IPS-NIHi11 (cell line): ENCODE data around the gene TMEM97.
"Not testable (repeated sequence)": the region's sequence is repeated elsewhere in the genome, so short reads cannot be mapped to it uniquely, and the experiment has no call there.

ENCODE experiments used
- DNase-seq: peaks from one replicate; pipeline ENCODE4 v3.0.0; 2012; ENCODE audit warnings: mixed read lengths, low spot score

The TMEM97 gene

DNA sequence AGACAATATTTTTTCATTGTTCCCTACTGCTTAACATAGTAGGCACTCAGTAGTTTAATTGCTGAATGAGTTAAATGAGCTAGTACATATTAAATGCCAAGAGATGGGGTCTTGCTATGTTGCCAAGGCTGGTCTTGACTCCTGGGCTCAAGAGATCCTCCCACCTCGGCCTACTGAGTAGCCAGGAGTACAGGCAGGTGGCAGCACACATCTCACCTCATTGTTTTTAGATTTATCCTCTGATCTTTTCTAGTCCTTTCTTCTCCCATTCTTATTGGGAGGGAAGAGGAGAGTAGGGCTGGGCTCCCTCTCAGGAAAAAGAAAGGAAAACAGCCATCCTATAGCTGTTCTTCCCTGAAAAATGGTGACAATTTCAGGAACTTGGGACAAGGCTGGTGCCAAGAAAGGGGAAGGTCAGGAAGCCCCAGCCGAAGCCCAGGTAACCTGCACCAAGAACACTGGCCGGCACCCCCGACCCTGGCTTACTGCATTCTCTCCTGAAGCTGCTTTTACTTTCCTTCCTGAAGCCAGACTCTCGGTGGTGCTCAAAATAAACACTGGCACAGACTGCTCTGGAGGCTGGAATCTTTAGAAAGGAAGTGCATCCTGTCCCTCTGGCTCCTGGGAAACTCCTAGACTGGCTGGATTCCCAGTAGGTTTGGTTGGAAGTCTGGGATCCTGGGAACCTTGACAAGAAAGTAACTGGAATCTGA lies 19.2 kb downstream of the TMEM97 start:
- no peak for DNase-seq

DNA sequence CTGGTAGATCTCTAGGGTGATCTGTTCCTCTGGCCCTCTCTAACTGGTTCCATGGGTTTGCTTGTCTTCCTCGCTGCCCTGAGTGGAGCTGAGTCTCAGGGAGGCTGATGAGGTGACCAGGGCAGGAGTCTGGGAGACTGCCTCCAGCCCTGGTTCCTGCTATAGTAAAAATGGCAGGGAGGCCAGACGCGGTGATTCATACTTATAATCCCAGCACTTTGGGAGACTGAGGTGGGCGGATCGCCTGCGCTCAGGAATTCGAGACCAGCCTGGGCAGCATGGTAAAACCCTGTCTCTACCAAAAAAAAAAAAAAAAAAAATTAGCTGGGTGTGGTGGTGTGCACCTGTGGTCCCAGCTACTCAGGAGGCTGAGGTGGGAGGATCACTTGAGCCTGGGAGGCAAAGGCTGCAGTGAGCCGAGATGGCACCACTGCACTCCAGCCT lies 19.8 kb downstream of the TMEM97 start:
- DNase-seq, result not testable (repeated sequence)

DNA sequence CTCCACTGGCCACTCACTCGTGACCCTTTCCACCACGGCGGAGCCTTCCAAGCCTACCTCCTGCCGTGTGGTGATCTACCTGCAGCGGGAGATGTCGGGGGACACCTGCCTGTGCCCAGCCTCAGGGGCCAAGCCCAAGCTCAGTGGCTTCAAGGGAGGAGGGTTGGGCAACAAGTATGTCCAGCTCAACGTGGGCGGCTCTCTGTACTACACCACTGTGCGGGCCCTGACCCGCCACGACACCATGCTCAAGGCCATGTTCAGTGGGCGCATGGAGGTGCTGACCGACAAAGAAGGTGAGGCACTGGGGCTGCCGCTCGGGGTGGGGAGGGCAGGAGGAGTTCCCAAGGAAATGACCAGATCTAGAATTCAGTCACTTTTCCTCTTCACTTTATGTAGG lies 20.4 kb downstream of the TMEM97 start:
- DNase-seq, result no peak

DNA sequence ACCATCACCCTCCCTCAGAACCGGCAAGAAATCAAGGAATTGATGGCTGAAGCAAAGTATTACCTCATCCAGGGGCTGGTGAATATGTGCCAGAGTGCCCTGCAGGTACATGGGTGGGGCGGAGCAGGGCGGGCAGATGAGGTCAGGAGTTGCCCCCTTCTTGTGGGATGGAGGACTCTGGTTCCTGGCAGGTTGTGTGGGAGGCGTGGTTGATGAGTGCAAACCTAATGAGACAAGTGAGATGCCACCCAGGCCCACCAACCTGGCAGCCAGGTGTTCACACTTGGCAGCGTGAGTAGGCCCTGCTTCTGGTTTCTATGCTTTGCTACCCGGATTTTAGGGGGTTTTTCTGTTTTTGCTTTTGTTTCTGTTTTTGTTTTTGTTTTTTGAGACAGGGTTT lies 21.4 kb downstream of the TMEM97 start:
- no peak for DNase-seq

DNA sequence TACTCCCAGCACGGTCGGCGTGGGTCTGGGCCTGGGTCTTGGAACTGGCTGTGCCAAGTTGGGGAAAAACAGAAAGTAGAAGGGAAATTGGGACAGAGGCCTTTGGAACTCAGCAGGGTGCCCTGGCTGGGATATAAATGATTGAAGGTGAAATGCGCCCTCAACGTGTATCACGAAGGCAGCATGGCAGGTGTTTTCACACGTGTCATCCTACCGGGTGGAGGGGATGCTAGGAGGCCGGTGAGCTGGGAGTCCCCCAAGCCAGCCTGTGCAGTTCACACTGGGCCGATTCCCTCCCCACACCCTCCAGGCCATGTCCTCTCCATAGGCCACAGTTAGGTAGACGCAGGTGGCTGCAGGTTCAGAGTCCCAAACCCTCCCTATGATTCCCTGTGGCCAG lies 22.5 kb downstream of the TMEM97 start:
- no peak for DNase-seq

DNA sequence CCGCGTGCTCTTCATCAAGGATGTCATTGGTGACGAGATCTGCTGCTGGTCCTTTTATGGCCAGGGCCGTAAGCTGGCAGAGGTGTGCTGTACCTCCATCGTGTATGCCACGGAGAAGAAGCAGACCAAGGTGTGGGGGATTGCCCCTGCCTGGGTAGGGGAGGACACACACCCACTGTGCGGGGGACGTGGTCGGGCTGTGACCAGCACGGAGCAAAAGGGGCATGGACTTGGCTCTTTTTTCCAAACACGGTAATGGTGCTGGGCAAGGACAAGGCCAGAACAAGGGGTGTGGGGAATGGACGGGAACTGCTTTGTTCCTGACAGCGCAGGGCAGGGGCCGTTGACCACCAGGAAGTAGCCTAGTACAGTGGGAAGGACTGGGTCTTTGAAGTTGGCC lies 23.3 kb downstream of the TMEM97 start:
- DNase-seq, result no peak

DNA sequence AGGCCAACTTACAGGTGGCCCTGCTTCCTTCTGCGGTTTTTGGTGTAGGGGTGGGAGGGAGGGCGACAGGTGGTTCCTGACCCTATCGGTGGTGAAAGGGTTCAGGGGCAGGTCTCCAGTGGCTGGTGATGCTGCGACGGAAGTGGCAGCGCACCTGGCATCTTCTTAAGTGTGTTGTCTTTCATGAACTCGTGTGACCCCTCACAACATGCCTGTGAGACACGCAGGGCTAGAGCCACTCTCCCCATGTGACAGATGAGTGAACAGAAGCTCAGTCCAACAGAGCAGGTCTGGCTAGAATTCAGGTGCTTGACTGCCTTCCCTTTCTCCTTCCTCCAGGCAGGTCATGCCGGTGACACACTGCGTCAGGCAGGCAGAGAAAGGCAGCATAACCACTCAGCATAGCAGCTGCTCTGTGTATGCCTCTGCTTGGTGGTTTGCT lies 24.5 kb downstream of the TMEM97 start:
- DNase-seq, result no peak

DNA sequence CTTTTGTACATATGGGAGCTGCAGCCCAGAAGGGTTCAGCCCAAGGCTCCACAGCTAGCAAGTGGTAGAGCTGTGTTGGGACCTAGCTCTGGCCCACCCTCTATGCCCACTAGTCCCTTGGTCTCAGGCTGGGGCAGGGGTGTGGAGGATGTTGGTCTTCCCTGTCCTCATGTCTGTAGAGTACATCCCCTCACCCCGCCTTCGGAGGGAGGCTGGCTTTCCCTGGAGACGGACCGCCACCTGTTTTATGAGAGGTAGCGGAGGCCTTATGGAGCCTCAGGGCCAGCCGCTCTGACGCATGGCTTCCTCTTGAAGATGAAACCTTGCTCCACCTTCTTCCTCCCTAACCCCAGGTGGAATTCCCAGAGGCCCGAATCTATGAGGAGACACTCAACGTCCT lies 25.0 kb downstream of the TMEM97 start:
- DNase-seq, result no peak

DNA sequence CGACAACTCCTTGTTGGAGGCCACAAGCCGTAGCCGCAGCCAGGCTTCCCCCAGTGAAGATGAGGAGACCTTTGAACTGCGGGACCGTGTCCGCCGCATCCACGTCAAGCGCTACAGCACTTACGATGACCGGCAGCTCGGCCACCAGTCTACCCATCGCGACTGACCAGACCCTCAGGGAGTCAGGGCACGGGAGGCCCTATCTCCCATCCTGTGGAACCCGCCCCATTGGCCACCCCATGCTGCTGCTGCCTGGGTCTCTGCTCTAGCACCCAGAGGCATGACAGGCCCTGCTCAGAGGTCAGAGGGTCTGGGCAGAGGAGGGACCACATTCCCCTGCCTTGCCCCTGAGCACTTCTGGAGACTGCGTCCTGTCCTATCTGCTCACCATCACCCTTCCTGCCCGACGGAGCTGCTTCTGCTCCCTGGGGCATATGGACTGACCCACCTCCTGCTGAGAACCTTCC lies 25.5 kb downstream of the TMEM97 start:
- DNase-seq, result no peak

DNA sequence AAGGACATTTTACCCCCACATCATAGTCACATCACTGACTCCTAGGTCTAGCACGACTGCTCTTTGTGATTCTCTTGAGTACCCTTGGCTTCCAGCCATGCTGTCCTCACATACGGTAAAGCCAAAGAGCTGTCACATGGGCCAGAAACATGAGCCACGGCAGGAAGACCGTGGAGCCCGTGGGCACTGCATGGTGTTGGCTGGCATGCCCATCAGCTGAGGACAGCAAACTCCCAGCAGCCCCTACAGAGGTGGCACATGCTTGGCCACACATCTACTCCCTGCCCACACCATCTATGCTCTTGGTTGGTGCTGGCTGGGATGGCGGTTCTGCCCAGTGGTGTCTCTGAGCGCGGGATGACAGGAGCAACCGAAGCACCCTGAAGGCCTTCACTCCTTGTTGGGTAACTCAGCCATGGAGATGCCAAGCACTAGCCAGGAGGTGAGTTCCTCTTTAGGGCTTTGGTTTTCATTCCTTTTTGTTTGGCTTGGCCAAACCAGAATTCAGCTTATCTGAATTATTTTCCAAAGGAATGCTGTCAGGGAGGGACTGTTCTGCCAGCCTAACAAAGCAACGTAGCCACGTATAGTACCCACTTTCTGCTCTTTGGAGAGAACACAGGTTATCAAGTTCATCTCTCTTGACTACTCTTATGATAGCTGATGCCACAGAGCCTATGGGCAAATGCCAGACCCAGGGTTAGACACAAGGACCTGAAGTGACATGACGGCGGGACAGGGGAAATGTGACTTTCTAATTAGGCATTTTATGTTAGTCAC lies 26.6 kb downstream of the TMEM97 start:
- no peak for DNase-seq

DNA sequence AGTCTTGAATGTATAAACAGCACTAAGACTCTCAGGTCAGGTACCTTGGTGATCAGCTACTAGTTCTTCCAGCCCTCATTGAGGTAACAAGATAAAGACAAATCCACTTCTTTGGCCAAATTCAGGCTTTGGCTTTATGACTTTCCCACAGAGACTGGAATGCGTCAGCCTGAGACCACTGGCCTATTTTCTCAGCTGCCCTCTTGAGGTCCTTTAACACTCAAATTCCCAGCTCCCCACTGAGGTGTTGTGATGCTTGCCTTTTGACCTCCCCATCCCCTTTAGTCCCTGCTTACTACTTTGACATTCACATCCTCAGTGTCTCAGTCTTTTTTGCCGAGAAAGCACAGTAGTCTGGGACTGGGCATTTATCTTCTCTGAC lies 27.2 kb downstream of the TMEM97 start:
- DNase-seq, result no peak

DNA sequence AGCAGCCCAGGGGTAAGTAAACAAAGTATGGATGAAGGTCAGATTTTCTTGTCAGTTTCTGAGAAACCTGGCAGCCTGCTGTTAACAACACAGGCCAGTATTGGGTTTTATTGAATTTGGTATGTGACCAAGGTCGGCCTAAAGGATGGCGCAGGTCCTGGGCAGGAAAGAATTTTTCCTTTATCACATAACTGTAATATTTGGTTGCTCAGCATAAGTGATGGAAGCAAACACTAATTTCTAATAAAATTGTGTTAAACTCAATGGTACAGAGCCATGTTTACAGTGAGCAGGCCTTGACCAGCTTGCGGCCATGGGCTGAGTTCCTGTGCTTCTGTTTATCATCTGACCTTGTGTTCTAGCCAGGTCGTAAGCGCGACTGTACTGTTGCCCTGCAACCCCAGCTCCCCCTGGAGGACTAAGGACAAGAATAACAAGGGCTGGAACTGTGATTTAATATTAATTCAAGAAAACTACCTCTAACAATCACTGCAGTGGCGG lies 27.8 kb downstream of the TMEM97 start:
- DNase-seq, result no peak

DNA sequence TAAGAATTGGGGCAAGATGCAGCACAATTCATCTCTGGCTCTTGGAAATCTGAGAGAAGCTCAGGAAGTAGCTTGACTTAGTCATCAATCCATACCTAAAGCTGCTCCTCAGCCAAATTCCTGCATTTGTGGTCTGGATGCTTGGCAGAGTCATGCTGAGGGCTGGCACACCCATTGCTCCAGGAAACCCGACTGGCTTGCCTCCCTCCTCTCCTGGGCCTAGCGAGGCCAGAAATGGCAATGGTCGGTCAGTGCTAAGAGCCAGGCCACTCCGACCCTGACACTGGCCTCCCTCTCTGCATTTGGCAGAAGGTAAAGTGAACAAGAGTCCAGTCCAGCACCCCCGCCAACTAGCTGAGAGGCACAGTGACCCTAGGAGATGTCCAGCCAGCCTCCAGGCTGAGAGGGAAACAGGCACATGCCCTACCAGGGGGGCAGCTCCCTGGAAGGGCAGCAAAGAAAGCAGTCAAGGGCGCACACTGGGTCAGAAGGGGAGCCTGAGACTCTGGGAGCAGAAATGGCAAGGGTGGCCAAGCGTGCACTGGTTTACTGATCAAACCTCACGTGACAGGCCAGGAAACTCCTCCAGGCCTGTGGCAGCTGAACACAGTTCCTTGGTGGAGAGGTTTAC lies 28.4 kb downstream of the TMEM97 start:
- DNase-seq, result no peak

DNA sequence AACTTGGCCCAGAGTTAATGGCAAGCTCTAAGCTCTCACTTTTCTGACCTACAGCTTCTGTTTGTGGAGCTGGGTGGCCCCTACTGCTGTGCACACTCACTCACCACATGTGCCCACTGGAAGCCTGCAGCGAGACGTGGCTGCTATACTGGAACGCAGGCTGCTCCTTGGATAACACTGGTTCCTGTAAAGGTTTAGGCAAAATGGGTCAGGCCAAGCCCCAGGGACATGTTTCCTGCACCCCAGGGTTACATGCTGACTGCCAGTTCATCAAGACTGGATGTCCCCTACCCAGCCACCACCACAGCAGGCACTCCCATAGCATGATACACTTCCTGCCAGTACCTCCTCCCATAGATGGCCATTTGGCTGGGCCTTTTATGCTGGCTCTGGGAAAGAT lies 30.0 kb downstream of the TMEM97 start:
- no peak for DNase-seq

DNA sequence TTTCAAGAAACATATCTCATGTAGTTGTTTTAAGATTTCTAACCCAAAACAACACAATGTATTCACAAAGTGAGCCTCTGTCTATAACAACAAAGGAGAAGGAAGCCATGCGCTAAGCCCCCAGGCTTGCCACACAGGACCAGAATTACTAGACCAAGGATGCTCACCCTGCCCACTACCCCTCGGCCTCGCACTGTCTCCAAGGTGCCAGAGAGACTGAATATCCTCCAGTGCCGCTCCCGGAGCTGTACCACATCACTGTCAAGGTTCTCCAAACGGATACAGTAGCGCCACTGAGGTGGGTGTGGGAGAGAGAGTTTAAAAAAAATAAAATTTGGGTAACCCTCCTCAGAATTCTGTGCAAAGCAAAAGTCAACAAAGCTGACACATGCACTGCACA lies 31.3 kb downstream of the TMEM97 start:
- DNase-seq, result no peak

DNA sequence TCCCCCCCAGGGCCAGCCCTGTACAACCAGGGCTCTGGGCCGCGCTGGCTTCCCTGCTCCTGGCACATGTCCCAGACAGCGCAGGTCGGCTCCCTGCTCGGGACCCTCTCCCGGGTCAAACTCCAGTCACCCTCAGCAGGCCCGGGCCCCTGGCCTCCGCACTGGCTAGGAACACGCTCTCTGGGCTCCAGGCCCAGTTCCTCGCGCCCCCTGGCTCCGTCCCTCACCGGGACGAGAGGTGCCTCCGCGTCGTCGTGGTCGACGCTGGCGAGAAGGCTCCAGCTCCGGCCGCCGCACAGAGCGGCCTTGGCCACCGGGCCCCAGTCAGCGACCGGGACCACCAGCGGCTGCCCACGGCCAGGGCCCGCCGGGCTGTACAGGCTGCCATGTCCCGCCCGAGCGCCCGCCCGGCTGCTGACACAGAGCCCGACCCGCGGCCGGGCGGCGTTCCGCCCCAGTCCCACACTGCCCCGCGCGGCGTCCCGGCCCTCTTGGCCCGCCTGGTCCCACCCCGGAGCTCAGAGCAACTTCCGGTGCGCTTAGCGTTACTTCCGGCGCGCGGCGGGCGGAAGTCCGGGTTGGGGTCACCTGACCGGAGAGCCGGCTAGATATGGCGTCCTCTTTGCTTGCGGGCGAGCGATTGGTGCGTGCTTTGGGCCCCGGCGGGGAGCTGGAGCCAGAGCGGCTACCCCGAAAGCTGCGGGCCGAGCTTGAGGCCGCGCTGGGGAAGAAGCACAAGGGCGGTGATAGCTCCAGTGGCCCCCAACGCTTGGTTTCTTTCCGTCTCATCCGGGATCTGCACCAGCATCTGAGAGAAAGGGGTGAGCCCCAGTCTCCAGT lies 38.3 kb downstream of the TMEM97 start, which contains the start of gene POLDIP2:
POLDIP2 (minus strand) TSS at position 467 of the 840 bp plus-strand sequence; CDS start at position 388, 79 bp downstream.
- peak; percentile 99 for DNase-seq

DNA sequence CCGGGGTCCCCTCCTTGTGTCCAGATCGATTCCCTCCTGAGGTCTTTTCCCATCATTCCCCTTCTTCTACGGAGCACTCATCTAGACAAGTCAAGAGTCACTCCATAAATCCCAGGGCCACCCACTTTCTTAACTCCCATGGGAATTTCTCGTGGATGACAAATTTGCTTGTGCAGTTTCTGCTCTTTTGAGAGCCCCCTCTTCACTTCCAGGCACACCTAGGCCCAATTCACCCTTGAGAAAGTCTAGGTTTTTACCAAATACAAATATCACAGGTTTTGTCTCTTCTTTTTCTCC lies 38.8 kb downstream of the TMEM97 start:
- DNase-seq, result no peak

DNA sequence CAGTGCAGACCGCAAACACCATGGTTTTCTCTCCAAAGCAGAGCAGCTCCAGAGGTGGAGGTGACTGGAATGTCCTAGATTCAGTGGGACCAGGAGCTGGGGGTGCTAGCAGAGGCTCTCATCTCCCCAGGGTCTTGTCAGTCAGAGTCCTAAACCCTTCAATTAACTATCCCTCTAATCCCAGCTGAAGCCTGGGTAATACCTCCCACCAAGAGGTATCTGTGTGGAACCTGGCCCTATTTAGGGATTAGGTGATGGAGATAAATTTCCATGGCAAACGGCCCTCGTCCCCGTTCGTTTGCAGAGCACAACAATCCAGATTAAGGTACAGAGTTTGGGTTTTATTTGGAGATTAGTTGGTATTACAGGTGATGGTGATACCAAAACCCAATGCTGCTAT lies 44.2 kb downstream of the TMEM97 start:
- no peak for DNase-seq

DNA sequence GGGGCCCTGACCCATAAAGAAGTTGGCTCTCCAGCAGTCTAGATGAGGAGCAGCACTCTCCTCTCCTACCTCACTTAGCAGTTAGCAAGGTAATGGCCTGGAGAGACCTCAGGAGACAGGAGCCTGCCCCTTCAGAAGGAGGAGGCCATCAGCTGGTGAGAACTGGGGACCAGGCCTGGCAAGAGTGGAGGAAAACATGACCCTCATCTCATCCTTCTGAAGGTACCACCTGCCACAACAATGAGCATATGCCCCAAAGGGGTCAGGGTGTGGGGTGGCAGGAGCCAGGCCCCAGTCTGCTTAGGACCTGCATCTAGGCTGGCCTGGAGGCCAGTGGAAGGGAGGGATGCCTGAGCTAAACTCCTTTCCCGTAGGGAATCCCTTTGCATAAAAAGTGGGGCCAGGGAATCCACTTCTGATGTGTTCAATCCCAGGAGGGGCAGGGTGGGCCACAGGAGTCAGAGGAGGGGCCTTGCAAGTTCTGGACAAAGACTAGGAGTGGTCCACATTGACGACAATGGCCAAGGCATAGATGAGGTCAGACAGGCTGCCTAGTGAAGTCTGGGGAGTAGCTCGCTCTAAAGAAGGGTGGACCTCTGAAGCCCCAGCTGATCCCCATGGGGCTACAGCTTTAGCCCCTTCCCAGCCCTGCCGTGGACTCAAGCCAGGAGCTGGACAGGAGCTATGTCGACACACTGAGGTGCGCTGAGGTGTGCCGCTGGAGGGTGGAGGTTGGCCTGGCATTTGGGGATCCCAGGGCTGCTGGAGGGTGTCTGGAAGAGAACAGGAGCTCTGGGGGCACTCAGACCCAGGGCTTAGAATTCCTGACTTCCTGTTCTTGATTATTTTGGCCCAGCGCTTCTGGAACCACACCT lies 45.0 kb downstream of the TMEM97 start:
- DNase-seq, result no peak

DNA sequence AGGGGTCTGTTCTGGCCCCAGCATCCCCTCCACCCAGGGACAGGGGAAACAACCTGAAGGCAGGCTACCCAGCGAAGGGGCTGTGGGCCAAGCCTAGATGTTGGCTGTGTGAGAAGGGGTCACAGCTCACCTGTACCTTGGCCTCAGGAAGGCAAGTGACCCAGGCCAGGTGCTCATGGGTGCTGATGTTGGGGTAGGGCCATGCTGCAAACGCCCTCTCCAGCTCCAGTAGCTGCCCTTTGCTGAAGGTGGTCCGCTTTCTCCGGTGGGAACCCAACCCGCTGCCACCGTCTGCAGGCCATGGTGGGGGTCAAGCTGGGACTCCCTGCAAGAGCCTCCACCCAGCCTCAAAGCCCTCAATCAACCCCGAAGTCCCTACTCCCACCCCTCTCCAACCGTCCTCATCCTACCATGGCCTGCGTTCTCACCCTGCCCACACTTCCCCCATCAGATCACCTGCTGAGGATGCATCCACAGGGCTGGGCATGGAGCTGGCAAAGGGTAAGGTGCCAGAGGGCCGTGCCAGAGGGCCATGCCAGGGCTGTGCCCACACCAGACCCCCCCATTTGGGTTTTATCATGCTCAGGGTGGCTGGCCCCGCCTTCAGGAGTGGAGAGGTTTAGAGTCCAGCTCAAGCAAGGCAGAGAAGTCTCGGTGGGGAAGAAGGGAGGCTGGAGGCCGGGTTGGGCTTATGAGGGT lies 45.8 kb downstream of the TMEM97 start, which contains the start of gene SEBOX:
SEBOX (minus strand) TSS at position 535 of the 699 bp plus-strand sequence; CDS start at position 487, 48 bp downstream.
- no peak for DNase-seq
